ENCODE measurements around the gene HS6ST3.

Gene HS6ST3

GRCh38 chr13:96397807-96398206 lies 307.9 kb downstream of the HS6ST3 start:
- no peak for TF ChIP-seq CTCF (IDR thresholded peaks at IDR 0.05; ENCODE audit: low read depth, low read length, missing control alignments)
- DNase-seq (ENCODE audit: low read depth) = no peak
- H3K4me3 ChIP-seq (ENCODE audit: low read depth, low read length) = no peak overlapping the region
- in situ Hi-C loops (cut with HindIII; ENCODE audit: low sequenced_read_pairs) = no loop called here

GRCh38 chr13:96398486-96398885 lies 308.6 kb downstream of the HS6ST3 start:
- no peak for DNase-seq (ENCODE audit: low read depth)
- H3K4me3 ChIP-seq (ENCODE audit: low read depth, low read length) = no peak overlapping the region
- in situ Hi-C loops (cut with HindIII; ENCODE audit: low sequenced_read_pairs) = no loop called here
- TF ChIP-seq CTCF (IDR thresholded peaks at IDR 0.05; ENCODE audit: low read depth, low read length, missing control alignments) = no peak

GRCh38 chr13:96403241-96403640 lies 313.3 kb downstream of the HS6ST3 start:
- DNase-seq (ENCODE audit: low read depth) = no peak
- H3K4me3 ChIP-seq (ENCODE audit: low read depth, low read length) = no peak overlapping the region
- TF ChIP-seq CTCF (IDR thresholded peaks at IDR 0.05; ENCODE audit: low read depth, low read length, missing control alignments) = no peak
- in situ Hi-C loops (cut with HindIII; ENCODE audit: low sequenced_read_pairs) = no loop called here

GRCh38 chr13:96403651-96404050 lies 313.7 kb downstream of the HS6ST3 start:
- DNase-seq (ENCODE audit: low read depth) = no peak
- no peak for TF ChIP-seq CTCF (IDR thresholded peaks at IDR 0.05; ENCODE audit: low read depth, low read length, missing control alignments)
- in situ Hi-C loops (cut with HindIII; ENCODE audit: low sequenced_read_pairs) = no loop called here
- H3K4me3 ChIP-seq (ENCODE audit: low read depth, low read length) = no peak overlapping the region

- DNase-seq (ENCODE audit: low read depth) = no peak
- H3K4me3 ChIP-seq (ENCODE audit: low read depth, low read length) = no peak overlapping the region
- in situ Hi-C loops (cut with HindIII; ENCODE audit: low sequenced_read_pairs) = no loop called here
- TF ChIP-seq CTCF (IDR thresholded peaks at IDR 0.05; ENCODE audit: low read depth, low read length, missing control alignments) = no peak
Measured at GRCh38 chr13:96415831-96416385, 326.0 kb downstream of the HS6ST3 start.

GRCh38 chr13:96417939-96418685 lies 328.2 kb downstream of the HS6ST3 start:
- in situ Hi-C loops (cut with HindIII; ENCODE audit: low sequenced_read_pairs) = no loop called here
- H3K4me3 ChIP-seq (ENCODE audit: low read depth, low read length) = no peak overlapping the region
- TF ChIP-seq CTCF (IDR thresholded peaks at IDR 0.05; ENCODE audit: low read depth, low read length, missing control alignments) = no peak
- no peak for DNase-seq (ENCODE audit: low read depth)
